Measurements from ENCODE around the gene PDZD2.

PDZD2 gene

GRCh38 chr5:31934156-31934555, 295.2 kb downstream of the PDZD2 start:
- DNase-seq (ENCODE audit: low spot score), result no peak

GRCh38 chr5:31935496-31936369, 296.8 kb downstream of the PDZD2 start:
- DNase-seq (ENCODE audit: low spot score), result no peak

GRCh38 chr5:31936683-31937082, 297.8 kb downstream of the PDZD2 start:
- no peak for DNase-seq (ENCODE audit: low spot score)

GRCh38 chr5:31937226-31937625, 298.3 kb downstream of the PDZD2 start:
- no peak for DNase-seq (ENCODE audit: low spot score)

GRCh38 chr5:31937703-31938102, 298.8 kb downstream of the PDZD2 start:
- no peak for DNase-seq (ENCODE audit: low spot score)

GRCh38 chr5:31939151-31939550, 300.2 kb downstream of the PDZD2 start:
- no peak for DNase-seq (ENCODE audit: low spot score)

- DNase-seq (ENCODE audit: low spot score), result no peak
Measured at GRCh38 chr5:31941151-31941755, 302.3 kb downstream of the PDZD2 start.

- no peak for DNase-seq (ENCODE audit: low spot score)
Measured at GRCh38 chr5:31942546-31942945, 303.6 kb downstream of the PDZD2 start.

GRCh38 chr5:31944684-31945445, 305.9 kb downstream of the PDZD2 start:
- DNase-seq (ENCODE audit: low spot score), result no peak

- peak; percentile 9 for DNase-seq (ENCODE audit: low spot score)
Measured at GRCh38 chr5:31948006-31948405, 309.1 kb downstream of the PDZD2 start.

- no peak for DNase-seq (ENCODE audit: low spot score)
Measured at GRCh38 chr5:31952067-31952466, 313.1 kb downstream of the PDZD2 start.

- no peak for DNase-seq (ENCODE audit: low spot score)
Measured at GRCh38 chr5:31954091-31954490, 315.2 kb downstream of the PDZD2 start.

GRCh38 chr5:31957151-31957550, 318.2 kb downstream of the PDZD2 start:
- DNase-seq (ENCODE audit: low spot score), result peak; percentile 15

- peak; percentile 70 for DNase-seq (ENCODE audit: low spot score)
Measured at GRCh38 chr5:31962351-31962751, 323.4 kb downstream of the PDZD2 start.

GRCh38 chr5:31962871-31963307, 324.0 kb downstream of the PDZD2 start:
- DNase-seq (ENCODE audit: low spot score), result peak; percentile 25

- peak; percentile 55 for DNase-seq (ENCODE audit: low spot score)
Measured at GRCh38 chr5:31963358-31964006, 324.6 kb downstream of the PDZD2 start.

- no peak for DNase-seq (ENCODE audit: low spot score)
Measured at GRCh38 chr5:31964007-31964360, 325.1 kb downstream of the PDZD2 start.

- peak; percentile 26 for DNase-seq (ENCODE audit: low spot score)
Measured at GRCh38 chr5:31965227-31965626, 326.3 kb downstream of the PDZD2 start.

- peak; percentile 61 for DNase-seq (ENCODE audit: low spot score)
Measured at GRCh38 chr5:31966936-31967335, 328.0 kb downstream of the PDZD2 start.

GRCh38 chr5:31967461-31967860, 328.5 kb downstream of the PDZD2 start:
- peak; percentile 48 for DNase-seq (ENCODE audit: low spot score)

- DNase-seq (ENCODE audit: low spot score), result no peak
Measured at GRCh38 chr5:31972558-31972957, 333.6 kb downstream of the PDZD2 start.

- DNase-seq (ENCODE audit: low spot score), result peak; percentile 44
Measured at GRCh38 chr5:31975189-31975612, 336.3 kb downstream of the PDZD2 start.

All from left forelimb (tissue), 1 donor.